ENCODE measurements around the gene POPDC2. TPM values are rescaled to one million over a fixed set of nuclear protein-coding genes. Genes with fewer than 3 reads are reported as not detected.

The POPDC2 gene, protein sequence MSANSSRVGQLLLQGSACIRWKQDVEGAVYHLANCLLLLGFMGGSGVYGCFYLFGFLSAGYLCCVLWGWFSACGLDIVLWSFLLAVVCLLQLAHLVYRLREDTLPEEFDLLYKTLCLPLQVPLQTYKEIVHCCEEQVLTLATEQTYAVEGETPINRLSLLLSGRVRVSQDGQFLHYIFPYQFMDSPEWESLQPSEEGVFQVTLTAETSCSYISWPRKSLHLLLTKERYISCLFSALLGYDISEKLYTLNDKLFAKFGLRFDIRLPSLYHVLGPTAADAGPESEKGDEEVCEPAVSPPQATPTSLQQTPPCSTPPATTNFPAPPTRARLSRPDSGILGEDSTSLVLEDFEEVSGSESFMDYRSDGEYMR
- 0.18 to 0.37 TPM (median 0.22 TPM) in 4 of 5 replicates, not detected in the other for total RNA-seq (2022; extraction: Qiagen RNA extraction; ENCODE audit: low read depth)

DNA sequence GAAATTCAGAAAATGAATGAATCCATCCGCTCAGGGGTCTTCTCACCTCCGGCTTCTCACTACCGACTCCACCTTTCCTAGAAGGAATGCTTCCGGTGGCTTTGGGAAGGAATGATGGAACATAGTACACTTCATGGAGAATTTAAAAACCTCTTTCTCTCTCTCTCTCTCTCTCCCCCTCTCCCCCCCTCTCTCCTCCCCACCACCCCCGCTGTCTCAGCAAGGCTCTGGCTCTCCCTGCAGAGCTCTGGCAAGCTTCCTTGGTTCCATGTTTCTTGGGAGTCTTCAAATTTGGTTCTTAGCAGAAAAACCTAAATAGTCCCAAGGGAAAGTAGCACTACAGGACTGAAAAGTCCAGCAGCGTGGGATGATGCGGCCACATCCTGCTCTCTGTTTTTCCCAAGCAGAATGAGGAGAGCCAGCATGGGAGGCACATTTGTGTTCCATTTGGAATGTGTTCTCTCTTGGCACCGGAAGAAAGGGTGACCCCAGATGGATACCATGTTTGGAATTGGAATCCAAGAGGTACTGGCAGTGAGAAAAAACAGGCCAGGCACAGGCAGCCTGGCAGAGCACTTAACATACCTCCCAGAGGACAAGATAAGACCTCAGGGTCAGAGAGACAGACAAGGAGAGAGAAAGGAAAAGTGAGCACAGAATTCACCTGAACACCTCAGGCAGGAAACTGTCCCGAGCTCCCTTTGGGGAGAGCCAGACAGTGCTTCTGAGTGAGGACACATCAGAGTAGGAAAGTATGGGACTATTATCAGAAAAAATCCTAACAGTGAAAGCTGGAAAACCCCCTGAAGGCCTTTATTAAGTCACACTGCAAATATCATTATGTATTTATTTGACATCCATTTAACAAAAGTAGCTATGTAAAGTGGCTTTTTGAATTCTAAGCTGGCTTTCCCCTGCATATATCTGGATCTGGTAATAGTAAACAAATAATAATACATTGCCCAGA is at the start of gene POPDC2:
Gene POPDC2 (minus strand): TSS at position 116 of the 967 bp plus-strand sequence. CDS start 166 bp downstream, outside the sequence.

DNA sequence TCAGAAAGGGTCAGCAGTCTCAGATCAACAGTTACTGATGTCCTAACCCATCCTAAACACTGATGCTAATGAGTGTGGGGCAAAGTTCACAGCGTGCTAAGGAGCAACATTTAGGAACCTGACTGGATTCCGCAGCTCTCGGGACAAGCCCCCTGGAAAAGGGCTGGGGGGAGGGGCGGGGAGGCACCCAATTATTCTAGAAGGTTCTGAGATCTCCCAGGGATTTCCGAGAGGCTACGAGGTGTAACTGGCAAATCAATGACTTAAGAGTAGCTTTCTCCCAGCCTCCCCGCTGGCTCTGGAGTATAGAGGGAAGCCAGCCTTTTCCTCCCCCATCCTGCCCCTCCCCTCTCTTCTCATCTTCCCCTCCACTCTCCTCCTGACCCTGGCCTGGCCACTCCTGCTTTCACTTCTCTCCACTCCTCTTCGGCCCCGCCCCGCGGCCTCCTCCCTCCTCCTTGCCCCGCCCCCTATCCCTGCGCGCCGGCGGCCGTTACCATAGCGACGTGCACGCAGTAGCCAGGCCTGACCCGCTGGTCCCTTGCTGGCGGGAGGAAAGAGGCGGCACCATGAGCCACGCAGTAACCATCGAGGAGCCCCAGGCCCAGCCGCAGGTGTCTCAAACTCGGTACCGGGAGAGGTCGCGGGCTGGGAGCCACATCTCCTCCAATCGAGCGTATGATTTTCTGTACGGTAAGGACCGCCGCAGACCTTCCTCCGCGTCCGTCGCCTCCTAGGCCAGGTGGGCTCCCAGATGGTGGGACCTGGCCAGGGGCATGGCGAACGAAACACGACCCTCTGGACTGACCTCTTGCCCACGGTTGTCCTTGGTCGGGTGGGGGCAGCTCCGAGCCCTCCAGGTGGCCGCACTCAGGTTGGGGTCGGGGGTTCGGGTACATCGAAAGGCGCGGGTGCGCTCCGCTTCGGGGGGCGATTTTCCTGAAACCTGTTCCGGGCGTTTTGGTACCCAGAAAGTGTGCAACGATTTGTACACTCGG is 42.4 kb upstream of the POPDC2 start, which contains the start of gene CFAP91:
Gene CFAP91 (plus strand): TSS at position 493 of the 998 bp plus-strand sequence. CDS start 77 bp downstream, at position 570.

DNA sequence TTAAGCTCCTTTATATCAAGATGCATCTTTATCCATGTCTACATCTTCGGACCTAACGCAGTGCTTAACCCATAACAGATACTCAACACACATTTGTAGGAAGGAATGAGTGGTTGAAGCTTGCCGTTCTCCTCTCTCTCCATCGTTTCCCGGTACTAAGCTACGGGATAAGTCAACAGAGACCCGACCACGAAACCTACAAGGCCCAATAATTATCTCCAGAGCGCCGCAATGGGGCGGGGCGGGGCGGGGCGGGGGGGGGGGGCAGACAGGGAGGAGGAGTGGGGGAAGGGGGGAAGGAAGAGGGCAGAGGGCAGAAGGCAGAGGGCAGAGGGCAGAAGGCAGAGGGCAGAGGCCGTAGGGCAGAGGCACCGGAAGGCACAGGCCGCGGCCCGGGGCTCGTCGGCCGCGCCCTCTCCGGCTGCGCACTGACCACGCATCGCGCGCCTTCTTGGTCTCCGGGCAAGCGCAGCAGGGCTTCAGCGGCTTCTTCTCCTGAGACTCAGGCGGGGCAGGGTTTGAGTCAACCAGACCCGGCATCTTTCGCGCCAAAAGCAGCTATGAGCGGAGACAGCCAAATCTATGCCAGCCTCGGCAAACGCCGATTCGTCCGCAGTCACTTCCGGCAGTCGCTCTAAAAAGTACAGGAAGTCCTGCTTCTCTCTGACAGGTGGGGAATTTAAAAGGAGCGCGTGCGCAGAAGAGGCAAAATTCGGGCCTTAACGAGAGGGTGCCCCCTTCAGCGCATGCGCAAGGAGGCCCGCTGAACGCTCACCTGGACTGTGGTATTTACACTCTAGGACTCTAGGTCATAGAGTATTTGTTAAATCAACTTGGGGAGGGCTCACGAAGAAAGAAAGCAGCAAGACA is 16.6 kb upstream of the POPDC2 start, which contains the start of gene COX17:
Gene COX17 (minus strand): TSS at position 636 of the 870 bp plus-strand sequence. CDS start 96 bp downstream, at position 540.

DNA sequence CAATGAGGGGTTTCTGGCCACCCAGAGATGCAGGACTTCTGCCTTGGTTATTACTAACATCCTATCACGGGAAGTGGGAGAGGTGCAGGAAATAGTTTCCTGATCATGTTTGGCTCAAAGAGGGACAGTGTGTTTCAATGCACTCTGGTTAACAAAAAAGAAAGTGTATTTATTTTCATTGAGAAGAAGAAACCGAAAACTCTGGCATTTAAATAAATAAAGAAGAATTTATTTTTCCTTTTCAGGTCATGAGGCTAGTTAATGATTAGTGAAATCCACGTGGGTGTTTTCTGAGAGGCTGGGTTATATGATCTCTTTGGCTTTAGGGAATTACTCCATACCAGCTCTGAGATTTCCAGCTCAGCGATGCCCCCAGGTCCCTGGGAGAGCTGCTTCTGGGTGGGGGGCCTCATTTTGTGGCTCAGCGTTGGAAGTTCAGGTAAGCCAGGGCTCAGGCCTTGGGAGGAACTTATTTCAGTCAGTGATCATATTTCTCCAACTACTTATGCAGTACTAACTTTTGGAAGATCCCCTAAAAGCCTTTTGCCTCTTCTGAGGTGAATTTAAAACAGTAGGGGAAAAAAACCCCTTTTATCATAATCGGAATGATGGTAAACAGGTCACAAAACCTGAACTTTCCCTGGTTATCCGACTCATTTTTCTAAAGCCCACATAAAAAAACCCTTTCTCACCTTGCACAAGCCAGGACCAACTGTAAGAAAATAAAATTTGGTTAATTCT is 62.7 kb downstream of the POPDC2 start, which contains the start of gene PLA1A:
Gene PLA1A (plus strand): TSS at position 338 of the 741 bp plus-strand sequence. CDS start 29 bp downstream, at position 367.

Other genes starting within 250 kb of the POPDC2 start
- 21.9 to 32.8 TPM (median 28.4 TPM) in 5 replicates for gene TMEM39A, start 197.0 kb downstream of the POPDC2 start, total RNA-seq (2022; extraction: Qiagen RNA extraction; ENCODE audit: low read depth)
- gene POGLUT1, start 191.6 kb downstream of the POPDC2 start, total RNA-seq (2022; extraction: Qiagen RNA extraction; ENCODE audit: low read depth) = 9.1 to 9.8 TPM (median 9.5 TPM) in 5 replicates
- gene TIMMDC1, start 162.0 kb downstream of the POPDC2 start, total RNA-seq (2022; extraction: Qiagen RNA extraction; ENCODE audit: low read depth) = 68.0 to 91.0 TPM (median 83.6 TPM) in 5 replicates
- not detected in 5 replicates for gene CD80, start 101.0 kb downstream of the POPDC2 start, total RNA-seq (2022; extraction: Qiagen RNA extraction; ENCODE audit: low read depth)
- gene ADPRH, start 81.1 kb downstream of the POPDC2 start, total RNA-seq (2022; extraction: Qiagen RNA extraction; ENCODE audit: low read depth) = 2.8 to 3.8 TPM (median 2.9 TPM) in 5 replicates
- 0.33 to 0.50 TPM (median 0.37 TPM) in 4 of 5 replicates, not detected in the other for gene PLA1A, start 62.7 kb downstream of the POPDC2 start, total RNA-seq (2022; extraction: Qiagen RNA extraction; ENCODE audit: low read depth)
- 98.4 to 137 TPM (median 112 TPM) in 5 replicates for gene COX17, start 16.8 kb upstream of the POPDC2 start, total RNA-seq (2022; extraction: Qiagen RNA extraction; ENCODE audit: low read depth)
- gene CFAP91, start 42.4 kb upstream of the POPDC2 start, total RNA-seq (2022; extraction: Qiagen RNA extraction; ENCODE audit: low read depth) = 0.21 to 0.40 TPM (median 0.34 TPM) in 3 of 5 replicates, not detected in the others
- not detected in 5 replicates for gene NR1I2, start 121.5 kb upstream of the POPDC2 start, total RNA-seq (2022; extraction: Qiagen RNA extraction; ENCODE audit: low read depth)